Stimulated activated CD4-positive, alpha-beta T cell treated with anti-CD3 and anti-CD28 coated beads, Interleukin-4, amount 100 ng/mL, for 1 hour (primary cell): ENCODE data around the gene SMKR1.
A peak's percentile ranks its signal among the peaks of the same experiment; 100 is the strongest.
"Not testable (repeated sequence)": the region's sequence is repeated elsewhere in the genome, so short reads cannot be mapped to it uniquely, and the experiment has no call there.

ENCODE experiments used
- DNase-seq: peaks from one replicate; pipeline ENCODE4 v3.0.0-alpha.2; 2020

SMKR1 gene

DNA sequence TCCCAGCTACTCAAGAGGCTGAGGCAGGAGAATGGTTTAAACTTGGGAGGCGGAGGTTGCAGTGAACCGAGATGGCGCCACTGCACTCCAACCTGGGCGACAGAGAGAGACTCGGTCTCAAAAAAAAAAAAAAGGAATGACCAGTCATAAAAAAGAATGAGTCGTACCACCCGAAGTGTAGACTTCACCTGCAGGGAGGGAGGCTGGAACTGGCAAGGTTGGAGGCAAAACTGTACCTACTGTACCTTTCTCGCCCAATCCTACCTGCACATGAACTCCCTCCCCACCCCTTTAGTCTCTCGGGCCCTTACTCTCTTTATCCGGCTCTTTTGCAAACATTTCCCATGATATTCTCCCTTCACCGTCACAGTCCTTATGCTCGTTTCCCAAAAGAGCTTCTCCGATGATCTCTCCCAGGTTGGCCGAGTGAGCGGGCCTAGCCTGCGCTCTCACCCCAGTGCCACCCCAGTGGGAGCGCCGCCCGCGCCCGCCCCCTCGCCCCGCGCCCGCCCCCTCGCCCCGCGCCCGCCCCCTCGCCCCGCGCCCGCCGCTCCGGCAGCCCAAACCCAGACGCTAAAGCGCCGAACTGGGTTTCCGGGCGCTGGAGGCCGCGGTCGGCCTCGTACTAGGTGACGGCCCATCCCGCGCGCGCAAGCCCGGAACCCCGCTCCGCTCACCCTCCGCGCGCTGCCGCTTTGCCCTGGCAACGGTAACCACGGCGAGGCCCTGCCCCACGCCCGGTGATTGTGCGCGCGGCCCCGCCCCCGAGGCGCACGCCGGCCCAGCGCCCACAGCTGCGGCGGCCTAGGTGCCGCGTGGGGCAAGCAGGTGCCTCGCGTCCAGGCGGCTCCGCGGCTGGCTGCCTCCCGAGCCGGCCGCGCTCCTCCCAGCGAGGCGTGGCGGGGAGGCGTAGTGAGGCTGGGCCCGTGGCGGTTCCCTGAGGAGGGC lies at the start of gene SMKR1:
Gene SMKR1 (plus strand): TSS at position 772 of the 948 bp plus-strand sequence. CDS start 294 bp downstream, outside the sequence.
- peak; percentile 92 for DNase-seq

DNA sequence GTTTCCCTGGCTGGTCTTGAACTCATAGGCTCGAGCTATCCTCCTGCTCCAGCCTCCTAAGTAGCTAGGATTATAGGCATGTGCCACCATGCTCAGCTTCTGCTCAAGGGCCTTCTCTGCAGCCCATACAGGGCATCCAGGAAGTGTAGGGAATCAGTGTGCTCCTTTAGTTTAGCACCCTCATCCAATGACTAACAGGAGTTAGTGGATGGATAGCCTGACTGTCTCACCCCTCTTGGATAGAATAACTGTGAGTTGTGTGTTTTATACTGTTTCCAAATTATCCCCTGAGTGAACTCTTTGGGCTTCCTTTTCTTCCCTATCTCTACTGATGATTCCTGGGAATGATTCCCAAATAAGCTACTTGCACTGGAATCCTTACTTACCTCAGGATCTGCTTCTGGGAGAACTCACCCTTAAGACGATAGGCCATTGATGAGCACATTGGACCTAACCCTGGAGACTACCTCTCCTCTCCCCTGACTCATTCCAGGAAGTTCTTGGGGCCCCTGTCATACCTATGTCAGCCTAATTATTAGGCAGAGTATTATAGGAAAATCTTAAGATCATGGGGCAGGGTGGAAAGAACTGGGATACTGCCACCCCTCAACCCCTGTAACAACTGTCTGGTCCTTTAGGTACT lies 49.6 kb upstream of the SMKR1 start:
- no peak for DNase-seq

DNA sequence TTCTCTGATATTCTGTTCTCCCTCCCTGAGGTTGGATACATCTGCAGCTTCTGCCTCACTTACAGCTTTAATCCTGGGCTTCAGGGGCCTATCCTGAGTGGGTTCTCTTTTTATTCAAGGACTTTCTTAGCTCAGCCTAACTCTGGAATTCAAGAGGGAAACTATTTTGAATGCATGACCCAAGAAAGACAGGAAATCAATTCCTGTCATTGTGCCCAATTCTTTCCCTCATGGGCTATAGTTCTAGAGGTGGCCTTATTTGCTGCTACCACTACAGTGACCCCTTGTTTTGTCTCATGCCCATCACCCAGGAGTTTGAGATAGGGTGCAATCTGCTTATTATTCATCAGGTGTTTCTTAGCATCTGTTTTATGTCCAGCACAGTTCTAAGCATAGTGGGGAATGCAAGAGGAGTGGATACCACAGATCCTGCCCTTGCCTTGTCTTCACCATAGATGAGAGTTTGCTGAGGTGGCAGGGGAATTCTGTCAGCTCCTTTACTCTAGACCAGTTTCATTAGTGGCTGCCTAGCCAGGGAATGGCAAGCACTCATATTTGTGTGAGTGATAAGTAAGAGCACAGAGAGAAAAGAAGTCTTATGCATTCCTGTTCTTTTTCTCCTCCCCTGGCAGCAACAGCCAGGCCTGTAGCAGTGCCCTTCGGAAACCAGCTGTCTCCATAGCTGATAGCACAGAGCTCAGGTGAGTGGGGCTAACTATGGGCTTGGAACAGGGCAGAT lies 48.7 kb upstream of the SMKR1 start:
- DNase-seq, result no peak

DNA sequence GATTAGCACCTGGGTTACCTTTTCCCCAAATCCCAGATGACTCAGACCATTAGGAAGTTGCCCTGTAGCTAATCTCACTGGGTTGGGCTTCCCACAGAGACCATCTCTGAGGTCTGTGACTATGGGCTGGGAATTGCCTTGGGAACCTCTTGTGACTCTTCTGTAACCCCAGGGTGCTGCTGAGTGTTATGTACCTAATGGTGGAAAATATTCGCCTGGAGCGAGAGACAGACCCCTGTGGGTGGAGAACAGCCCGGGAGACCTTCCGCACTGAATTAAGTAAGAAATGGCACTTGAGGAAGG lies 48.1 kb upstream of the SMKR1 start:
- no peak for DNase-seq

DNA sequence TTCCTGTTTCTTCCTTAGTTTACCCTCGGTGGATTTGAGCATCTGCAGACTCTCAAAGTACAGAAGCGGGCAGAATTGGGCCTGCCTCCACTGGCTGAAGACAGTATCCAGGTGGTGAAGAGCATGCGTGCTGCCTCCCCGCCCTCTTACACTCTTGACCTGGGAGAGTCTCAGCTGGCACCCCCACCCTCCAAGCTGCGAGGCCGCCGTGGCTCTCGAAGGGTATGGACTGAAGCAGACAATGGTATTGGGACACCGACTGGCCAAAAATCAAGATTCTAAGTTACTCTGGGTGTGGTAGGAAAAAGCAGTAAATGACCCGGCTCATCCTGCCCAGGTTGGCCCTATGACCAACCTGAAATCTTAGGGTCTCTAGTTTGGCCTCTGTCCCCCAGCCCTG lies 45.9 kb upstream of the SMKR1 start:
- DNase-seq, result no peak

DNA sequence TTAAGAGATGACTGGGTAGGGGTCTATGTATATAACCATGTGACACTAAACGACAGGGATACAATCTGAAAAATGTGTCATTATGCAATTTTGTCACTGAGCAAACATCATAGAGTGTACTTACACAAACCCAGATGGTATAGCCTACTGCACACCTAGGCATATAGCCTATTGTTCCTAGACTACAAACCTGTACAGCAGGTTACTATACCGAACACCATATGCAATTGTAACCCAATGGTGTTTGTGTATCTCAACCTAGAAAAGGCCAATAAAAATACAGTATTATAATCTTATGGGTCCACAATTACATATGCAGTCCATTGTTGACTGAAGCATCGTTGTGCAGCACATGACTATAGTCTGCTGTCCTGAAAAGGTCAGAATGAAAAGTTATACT lies 45.2 kb upstream of the SMKR1 start:
- DNase-seq, result no peak

DNA sequence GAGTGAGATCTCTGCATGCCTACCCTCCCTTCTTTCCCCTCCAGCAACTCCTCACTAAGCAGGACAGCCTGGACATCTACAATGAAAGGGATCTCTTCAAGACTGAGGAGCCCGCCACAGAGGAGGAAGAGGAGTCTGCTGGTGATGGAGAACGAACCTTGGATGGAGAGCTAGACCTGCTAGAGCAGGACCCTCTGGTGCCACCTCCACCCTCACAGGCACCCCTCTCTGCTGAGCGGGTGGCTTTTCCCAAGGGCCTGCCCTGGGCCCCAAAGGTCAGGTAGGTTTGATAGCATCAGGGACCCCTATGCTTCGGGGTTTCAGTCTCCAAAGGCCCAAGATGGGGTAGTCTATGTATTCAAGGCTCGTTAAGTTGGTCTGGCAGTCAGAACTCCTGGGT lies 44.2 kb upstream of the SMKR1 start:
- no peak for DNase-seq

DNA sequence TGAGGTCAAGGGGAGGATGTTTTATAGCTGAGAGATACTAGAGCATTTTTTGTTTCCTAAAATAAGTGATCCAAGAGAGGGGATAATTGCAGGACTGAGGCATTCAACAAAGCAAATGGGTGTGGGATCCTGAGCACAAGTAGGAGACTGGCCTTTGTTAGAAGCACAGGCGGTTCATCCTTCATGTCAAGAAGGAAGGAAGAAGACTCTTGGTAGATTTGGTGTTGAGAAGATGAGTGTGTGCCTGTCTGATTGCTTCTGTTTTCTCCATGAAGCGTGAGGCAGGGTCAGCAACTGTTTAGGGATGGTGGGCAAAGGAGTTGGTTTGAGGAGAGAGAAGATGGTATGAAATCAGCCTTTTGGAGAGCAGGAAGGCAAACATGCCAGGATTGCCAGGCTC lies 40.5 kb upstream of the SMKR1 start:
- DNase-seq, result no peak

DNA sequence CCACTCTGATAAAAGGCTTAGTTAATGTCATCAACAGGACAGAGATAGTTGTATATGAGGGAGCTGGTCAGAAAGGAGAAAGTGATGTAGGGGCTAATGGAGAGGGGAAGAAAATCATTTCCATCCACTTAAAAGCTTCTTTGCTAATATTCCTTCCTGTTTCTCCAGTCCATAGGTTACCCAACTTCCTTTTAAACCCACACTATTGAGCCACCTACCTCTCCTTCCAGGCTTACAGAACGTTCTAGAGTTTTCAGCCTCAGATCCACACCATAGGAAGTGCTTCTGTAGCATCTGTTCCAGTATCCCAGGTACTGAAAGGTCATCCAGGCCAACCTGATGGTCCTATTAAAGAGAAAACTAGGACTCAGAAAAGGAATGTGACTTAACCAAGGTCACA lies 39.9 kb upstream of the SMKR1 start:
- no peak for DNase-seq

DNA sequence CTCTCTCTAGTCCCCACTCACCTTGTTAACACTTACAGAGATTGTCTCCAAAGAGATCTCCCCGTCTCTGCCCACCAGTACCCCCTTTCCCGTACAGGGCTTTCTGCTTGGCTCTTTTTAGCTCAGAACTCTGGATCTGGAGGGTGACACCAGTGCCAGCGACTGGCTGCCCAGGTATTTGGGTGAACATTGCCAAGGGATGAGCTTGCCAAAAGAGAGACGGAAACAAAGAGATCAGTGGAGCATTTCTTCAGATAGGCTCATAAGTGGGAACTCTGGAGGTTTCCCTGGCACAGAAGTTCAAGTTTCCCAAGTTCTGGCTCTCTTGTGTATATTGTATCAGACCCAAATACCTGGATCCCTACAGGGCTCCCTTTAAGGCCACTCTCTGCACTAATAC lies 38.1 kb upstream of the SMKR1 start:
- DNase-seq, result no peak

DNA sequence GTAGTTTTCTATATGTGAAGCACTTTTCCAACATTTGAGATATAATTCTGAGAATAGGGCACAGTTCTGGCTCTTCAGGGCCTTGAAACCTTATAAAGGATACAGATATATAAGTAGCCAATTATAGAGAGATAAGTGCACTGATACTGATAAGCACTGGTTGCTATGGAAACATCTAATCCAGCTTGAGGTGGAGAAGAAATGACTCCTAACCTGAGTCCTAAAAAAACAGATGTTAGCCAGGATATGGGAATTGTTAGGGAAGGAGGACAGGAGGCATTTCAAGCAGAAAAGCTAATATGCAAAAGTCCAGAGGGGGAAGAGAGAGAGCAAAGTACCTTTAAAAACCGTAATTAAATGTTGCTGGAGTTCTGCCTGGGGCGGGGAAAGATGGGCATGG lies 37.3 kb upstream of the SMKR1 start:
- DNase-seq, result no peak

DNA sequence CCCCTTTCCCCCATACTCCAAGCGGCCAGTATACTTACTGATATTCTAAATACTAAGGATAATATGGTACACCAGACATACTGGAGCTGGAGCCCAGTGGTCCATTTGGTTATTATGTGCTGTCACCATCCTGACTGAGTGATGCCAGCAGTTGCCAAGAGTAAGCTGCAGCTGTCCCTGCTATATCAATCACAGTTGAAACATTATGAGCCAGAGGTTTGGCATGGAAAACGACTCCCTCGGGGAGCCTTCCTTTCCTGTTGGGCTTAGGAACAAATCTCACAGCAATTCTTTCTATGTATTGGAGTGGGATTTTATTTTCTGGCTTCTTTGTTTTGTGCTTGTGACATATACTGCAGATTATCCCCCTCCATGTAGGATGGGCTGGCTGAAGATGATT lies 35.5 kb upstream of the SMKR1 start:
- no peak for DNase-seq

DNA sequence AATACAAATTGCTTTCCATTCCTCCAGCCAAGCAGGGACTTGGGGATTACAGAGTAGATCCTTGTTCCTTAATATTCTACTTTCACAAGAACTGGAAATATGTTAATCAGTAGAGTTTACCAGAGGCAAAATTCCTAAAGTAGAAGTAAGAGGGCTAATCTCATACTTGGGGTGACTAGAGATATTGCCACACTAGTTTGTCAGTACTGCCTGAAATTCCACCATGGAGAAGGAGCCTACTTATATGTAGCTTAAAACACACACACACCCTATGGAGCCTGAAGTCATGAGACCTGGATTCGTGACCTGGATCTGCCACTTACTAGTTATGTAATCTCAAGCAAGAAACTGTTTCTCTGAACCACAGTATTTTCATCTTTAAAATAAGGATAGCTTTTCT lies 34.2 kb upstream of the SMKR1 start:
- no peak for DNase-seq

DNA sequence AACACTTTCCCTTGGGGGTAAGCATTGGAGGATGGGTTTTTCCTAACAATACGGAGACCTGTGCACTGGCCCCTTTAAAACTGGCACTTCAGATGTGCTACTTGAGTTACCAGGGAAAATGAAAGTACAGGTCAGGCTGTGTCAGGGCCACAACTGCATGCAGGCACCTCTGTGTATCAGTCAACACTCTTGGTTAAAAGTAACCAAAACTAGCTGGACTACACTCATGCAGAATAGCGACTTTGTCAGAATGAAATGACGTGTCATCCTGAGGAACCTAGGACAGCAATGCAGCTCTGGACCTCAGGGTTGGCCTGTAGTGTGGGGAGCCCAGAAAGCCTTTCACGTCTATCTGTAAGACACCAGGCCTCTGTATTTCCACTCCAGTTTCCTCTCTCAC lies 33.8 kb upstream of the SMKR1 start:
- no peak for DNase-seq

DNA sequence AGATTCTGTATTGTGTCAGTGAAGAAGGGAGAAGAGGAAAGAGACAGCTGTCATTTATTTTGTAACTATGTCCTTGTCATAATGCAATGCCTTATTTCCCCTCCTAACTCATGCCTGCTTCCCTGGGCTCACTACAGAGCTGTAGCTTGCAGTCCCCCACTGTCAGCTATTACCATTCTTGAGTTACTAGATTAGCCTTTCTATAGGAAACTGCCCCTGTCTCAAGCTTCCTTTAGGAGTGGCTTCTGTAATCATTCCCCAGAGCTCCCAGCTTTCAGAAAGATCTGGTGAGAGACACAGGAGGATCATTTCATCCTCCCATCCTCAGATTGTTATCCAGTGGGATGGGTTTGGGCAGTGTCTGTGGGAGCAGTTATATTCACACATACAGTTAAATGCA lies 32.4 kb upstream of the SMKR1 start:
- no peak for DNase-seq

DNA sequence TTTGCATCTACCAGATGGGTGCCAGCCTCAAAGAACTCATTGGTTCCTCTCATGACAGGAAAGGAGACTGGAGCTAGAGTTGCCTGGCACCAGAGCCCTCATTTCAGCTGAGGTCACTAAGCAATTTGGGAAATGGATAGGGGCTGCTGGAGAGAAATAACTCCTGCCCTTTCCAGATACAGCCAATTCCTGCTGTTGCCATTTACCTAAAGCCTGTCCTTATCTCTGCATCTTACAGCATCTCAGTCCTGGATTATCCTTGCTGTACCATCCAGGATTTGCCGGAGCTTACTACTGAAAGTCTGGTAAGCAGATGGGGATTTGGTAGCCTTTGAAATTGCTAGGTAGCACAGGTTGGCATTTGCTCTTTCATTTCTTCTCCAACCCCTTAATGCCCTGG lies 31.9 kb upstream of the SMKR1 start:
- no peak for DNase-seq

DNA sequence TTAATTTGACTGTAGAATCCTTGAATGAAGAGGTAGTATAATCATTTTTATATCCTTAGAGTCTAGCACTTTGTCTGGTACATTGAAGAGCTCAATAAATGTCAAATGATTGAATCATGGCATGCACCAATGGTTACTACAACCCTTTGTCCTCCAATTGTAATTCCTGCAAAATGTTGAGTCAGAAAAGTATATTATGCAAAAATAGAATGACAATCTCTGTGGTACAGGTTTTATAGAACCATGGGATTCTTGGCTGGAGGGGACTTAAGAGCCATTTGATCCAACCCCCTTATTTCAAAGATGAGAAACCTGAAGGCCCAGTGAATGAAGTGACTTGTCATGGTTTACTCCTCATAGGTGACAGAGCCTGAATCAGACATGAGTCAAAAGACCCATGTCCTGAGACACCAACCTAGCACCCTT lies 30.9 kb upstream of the SMKR1 start:
- DNase-seq, result no peak

DNA sequence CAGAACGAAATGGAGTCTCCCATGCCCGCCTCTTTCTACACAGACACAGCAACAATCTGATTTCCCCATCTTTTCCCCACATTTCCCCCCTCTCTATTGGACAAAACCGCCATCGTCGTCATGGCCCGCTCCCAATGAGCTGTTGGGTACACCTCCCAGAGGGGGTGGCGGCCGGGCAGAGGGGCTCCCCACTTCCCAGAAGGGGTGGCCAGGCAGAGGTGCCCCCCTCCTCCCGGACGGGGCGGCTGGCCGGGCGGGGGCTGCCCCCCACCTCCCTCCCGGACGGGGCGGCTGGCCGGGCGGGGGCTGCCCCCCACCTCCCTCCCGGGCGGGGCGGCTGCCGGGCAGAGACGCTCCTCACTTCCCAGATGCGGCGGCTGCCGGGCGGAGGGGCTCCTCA lies 26.4 kb upstream of the SMKR1 start:
- DNase-seq, result not testable (repeated sequence)

DNA sequence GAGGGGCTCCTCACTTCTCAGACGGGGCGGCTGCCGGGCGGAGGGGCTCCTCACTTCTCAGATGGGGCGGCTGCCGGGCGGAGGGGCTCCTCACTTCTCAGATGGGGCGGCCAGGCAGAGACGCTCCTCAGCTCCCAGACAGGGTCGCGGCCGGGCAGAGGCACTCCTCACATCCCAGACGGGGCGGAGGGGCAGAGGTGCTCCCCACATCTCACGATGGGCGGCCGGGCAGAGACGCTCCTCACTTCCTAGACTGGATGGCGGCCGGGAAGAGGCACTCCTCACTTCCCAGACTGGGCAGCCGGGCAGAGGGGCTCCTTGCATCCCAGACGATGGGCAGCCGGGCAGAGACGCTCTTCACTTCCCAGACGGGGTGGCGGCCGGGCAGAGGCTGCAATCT lies 25.9 kb upstream of the SMKR1 start:
- DNase-seq, result not testable (repeated sequence)

DNA sequence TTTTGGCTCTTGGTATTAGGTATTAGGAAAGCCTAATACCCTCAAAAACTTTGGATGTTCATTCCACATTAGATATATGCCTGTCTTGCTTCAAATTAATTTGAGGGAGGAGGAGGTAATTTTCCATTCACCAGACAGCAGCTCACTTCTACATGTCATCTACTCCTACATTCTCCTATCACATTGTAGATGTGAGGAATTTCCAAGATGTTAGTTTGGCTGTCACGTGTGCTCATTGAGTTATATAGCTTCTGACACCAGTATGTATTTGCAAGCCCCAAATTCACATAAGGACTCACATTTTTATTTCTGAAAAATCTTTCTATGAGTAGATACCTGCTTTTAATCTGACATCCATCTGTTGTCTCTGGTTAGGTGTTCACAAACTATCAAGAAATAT lies 22.5 kb upstream of the SMKR1 start:
- DNase-seq, result no peak

DNA sequence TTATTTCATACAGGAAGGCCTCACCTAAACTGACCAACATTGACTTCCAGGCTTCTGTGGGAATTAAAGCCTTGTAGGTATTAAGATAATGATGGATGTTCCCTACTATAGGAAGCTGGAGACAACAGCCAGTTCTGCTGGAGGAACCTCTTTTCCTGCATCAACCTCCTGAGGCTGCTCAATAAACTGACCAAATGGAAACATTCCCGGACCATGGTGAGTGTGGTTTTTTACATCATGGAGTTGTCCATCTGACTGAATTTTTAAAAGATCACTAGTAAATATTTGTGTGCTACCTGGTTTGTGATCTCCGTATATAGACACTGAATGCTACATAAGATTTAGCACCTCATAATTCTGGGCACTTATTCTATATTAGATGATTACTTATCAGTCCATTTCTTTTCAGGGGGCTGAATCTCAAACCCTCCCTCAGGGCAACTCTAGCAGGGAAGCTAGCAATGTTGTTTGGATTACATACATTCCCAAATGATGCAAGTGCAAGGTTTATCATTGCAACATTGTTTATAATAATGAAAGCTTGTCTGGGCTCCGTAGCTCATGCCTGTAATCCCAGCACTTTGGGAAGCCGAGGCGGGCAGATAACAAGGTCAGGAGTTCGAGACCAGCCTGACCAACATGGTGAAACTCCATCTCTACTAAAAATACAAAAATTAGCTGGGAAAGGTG lies 21.5 kb upstream of the SMKR1 start:
- DNase-seq, result no peak

DNA sequence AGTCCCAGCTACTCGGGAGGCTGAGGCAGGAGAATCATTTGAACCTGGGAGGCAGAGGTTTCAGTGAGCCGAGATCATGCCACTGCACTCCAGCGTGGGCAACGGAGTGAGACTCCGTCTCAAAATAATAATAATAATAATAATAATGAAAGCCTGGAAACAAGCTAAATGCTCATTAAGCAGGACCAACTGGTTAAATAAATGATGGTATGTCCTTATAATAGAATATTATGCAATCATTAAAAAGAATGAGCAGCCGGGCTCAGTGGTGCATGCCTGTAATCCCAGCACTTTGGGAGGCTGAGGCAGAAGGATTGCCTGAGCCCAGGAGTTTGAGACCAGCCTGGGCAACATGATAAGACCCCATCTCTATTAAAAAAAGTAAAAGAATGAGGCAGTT lies 21.0 kb upstream of the SMKR1 start:
- not testable (repeated sequence) for DNase-seq

DNA sequence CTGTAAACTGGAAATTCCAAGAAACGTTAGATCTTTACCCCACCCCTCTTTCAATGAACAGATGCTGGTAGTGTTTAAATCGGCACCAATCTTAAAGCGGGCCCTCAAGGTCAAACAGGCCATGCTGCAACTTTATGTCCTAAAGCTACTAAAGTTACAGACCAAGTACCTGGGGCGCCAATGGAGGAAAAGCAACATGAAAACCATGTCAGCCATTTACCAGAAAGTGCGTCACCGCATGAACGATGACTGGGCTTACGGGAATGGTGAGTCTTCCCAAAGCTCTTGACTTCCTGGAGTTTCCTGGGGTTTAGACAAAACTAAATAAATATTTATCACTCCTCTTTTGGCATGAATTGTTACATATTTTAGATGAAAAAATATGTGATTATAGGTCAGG lies 19.6 kb upstream of the SMKR1 start:
- DNase-seq, result no peak
